Measurements from ENCODE around the gene IL25.
"Not testable (repeated sequence)": the region's sequence is repeated elsewhere in the genome, so short reads cannot be mapped to it uniquely, and the experiment has no call there.

The IL25 gene

GRCh38 chr14:23372509-23372908 is at the start of gene IL25:
TSS of gene IL25 (plus strand) at chr14:23372809.
- DNase-seq, result no peak

GRCh38 chr14:23323838-23324454 is 48.7 kb upstream of the IL25 start:
- no peak for DNase-seq

GRCh38 chr14:23324455-23324846 is 48.2 kb upstream of the IL25 start:
- DNase-seq, result no peak

- DNase-seq, result no peak
These were observed 47.6 kb upstream of the IL25 start for GRCh38 chr14:23324993-23325392.

- DNase-seq, result not testable (repeated sequence)
These were observed 46.9 kb upstream of the IL25 start for GRCh38 chr14:23325746-23326145.

GRCh38 chr14:23326491-23327332 is 45.9 kb upstream of the IL25 start:
- DNase-seq, result no peak

GRCh38 chr14:23327947-23328744 is 44.5 kb upstream of the IL25 start:
- peak; percentile 81 for DNase-seq

- DNase-seq, result no peak
These were observed 37.0 kb upstream of the IL25 start for GRCh38 chr14:23335623-23336022.

- no peak for DNase-seq
These were observed 32.9 kb upstream of the IL25 start for GRCh38 chr14:23339506-23340268.

- no peak for DNase-seq
These were observed 28.1 kb upstream of the IL25 start for GRCh38 chr14:23344481-23344880.

GRCh38 chr14:23345987-23346692 is 26.5 kb upstream of the IL25 start:
- DNase-seq, result no peak

- no peak for DNase-seq
These were observed 25.8 kb upstream of the IL25 start for GRCh38 chr14:23346693-23347405.

GRCh38 chr14:23347406-23348296 is 25.0 kb upstream of the IL25 start:
- no peak for DNase-seq

- no peak for DNase-seq
These were observed 24.3 kb upstream of the IL25 start for GRCh38 chr14:23348297-23348655.

GRCh38 chr14:23349156-23349845 is 23.3 kb upstream of the IL25 start:
- DNase-seq, result no peak

GRCh38 chr14:23351681-23352505 is 20.7 kb upstream of the IL25 start:
- DNase-seq, result no peak

GRCh38 chr14:23352506-23353432 is 19.8 kb upstream of the IL25 start, which contains the start of gene SLC22A17:
TSS of gene SLC22A17 (minus strand) at chr14:23352887.
- DNase-seq, result peak; percentile 48

- DNase-seq, result no peak
These were observed 19.2 kb upstream of the IL25 start for GRCh38 chr14:23353433-23353780.
